GM21737 (cell line): ENCODE data around the gene SMOC2.
"Not testable (repeated sequence)": the region's sequence is repeated elsewhere in the genome, so short reads cannot be mapped to it uniquely, and the experiment has no call there.

ENCODE experiments used
- ATAC-seq: cut with Tn5 transposase; IDR thresholded peaks from one replicate; pipeline ENCODE4 v1.9.1; 2021; ENCODE audit warnings: mild to moderate bottlenecking, moderate library complexity; ENCODE audit not compliant: unreplicated experiment

Gene SMOC2

DNA sequence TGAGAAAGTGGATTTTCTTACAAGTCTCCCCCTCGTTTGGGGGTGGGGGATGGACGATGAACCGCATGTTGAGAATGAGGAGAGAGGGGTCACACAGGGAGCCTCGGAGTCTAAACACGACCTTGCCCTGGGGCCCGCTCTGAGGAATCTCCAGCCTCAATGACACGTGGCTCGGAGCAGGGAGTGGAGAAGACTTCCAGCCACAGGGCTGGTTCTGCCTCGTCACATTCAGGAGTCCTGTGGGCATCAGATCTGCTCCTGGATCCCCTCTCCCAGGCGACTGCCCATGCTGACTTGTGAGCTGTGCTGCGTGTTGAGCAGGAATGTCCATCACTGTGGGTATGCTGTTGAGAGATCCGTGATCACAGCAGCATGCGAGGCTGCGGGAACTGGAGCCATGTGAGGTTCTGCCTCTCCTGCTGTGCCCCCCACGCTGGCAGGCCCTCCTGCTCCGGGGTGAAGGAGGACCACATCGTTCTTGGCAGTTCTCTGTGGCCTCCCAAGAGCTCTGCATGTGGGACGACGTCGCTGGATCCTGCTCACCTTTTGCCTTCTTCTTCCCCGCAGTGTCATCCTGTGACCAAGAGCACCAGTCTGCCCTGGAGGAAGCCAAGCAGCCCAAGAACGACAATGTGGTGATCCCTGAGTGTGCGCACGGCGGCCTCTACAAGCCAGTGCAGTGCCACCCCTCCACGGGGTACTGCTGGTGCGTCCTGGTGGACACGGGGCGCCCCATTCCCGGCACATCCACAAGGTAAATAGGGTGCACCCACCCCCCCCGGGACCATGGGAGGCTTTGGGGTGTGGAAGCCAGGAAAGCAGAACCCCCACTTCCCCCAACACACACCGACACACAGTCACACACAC is 157.5 kb downstream of the SMOC2 start:
- ATAC-seq: no peak

DNA sequence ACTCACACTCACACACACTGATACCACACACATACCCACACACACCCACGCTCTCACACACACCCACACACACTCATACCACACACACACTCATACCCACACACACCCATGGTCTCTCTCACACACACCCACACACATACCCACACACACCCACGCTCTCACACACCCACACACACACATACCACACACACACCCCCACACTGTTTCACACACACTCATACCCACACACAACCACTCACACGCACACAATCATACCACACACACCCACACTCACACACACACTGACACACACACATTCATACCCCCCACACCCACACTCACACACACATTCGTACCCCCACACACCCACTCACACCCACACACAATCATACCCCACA is 158.1 kb downstream of the SMOC2 start:
- no peak for ATAC-seq

DNA sequence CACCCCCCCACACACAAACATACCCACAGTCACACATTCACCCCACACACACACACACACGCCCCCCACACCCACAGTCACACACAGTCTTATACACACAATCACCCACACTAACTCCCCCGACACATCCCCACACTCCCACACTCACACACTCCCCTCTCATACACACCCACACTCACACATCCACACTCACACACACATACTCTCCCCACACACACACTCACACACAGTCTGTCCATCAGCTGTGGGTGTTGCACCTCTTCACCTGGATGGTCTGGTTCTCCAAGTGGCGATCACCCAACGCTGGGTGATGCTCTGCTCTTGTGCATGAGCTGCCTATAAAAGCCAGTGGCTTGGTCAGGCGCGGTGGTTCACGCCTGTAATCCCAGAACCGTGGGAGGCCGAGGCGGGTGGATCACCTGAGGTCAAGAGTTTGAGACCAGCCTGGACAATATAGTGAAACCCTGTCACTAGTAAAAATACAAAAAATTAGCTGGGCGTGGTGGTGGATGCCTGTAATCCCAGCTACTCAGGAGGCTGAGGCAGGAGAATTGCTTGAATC is 158.9 kb downstream of the SMOC2 start:
- no peak for ATAC-seq

DNA sequence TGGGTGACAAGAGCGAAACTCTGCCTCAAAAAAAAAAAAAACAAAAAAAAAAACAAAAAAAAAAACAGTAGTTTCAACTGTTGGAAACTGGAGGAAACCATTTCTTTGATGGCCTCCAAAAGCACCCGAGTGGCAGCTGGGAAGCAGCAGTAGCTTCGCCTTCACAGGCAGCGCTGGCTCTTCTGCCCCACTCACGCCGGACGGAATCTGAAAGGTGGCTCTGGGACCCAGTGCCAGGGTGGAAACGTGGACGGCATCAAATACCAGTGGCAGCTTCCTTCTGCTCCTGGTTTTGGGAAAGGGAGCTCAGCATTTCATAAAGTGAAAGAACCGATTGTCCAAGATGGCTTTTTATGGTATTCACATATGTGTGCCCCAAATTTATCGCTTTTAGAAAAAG is 159.4 kb downstream of the SMOC2 start:
- no peak for ATAC-seq

DNA sequence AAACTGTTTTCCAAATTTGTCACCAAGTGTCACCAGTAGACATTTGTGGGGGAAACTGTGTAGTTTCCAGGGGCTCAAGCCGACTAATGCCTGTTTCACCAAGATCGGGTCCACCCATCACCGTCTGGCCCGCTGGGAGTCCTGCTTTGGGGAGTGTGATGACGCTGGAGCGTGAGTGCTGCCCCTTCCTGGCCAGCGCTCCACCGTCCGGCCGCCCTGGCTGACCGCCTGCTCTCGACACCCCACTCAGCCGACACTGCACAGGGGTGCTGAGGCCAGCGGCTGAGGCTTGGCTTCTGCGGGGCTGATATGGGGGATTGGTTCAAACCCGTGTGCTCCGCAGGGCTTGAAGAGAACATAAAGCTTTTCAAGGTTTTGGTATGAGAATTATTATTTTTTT is 160.1 kb downstream of the SMOC2 start:
- no peak for ATAC-seq

DNA sequence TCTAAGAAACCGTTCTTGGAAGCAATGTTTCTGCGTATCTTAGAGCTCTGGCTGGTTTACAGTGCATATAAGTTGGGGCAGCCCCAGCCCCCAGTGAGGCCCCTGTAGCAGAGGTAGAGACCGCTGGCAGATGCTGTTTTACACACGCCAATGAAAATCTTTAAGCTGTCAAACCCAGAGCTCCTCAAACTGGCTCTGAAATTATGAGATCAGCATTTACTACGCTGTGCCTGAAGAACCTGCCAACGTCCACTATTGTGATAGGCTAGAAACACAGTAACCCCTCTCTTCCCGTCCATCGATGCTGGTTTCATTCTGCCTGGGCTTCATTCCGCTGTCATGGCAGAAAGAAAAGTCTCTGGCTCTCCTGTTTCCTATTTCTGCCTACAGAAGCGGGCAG is 160.6 kb downstream of the SMOC2 start:
- ATAC-seq: no peak

DNA sequence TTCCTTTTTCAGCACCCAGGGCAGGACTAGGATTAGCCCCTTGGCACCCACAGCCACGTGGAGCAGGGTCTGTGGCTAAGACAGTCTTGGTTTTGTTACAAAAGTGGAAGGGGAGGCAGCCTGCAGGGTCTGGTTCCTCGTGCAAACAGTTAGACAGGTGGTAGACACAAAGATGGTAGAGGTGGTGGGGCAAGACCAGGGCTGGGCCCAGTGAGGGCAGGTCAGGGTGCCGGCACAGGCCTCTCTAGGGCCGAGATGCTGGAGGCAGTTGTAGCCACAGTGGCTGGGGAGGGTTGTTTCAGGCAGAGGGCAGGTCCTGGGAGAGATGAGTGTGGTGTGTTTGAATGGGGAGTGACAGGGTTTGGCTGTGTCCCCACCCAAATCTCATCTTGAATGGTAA is 161.6 kb downstream of the SMOC2 start:
- ATAC-seq: no peak

DNA sequence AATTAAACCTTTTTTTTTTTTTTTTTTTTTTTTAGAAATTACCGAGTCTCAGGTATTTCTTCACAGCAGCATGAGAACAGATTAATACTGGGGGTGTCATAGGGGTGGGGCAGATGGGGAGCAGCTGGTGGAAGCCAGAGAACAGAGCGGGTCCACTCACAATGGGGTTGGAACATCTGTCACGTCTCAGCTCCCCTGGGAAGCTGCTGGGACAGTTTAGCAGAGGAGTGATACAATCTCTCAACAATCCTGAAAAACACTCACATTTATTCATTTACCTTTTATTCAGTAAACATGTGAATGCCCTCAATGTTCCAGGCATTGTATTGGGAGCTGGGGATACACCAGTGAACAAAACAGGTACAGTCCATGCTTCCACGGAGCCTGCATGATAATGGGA is 162.2 kb downstream of the SMOC2 start:
- no peak for ATAC-seq

DNA sequence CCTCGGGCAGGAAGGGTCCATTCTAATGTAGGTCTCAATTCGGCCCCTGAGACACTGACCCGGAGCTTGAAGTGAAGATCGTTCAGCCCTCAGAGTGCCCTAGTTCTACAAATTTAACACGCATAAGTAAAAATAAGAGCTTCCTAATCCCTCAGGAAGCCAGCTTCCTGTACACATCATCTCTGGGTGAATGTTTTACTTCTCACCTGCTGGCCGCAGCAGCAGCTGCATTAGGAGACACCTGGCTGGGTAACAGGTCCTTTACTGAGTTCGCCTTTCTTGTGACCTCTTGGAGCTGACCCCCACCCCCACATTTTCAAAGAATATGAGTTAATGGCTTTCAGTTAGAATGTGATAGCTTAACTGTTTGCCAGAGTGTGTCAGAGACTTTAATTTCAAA is 165.0 kb downstream of the SMOC2 start:
- no peak for ATAC-seq

DNA sequence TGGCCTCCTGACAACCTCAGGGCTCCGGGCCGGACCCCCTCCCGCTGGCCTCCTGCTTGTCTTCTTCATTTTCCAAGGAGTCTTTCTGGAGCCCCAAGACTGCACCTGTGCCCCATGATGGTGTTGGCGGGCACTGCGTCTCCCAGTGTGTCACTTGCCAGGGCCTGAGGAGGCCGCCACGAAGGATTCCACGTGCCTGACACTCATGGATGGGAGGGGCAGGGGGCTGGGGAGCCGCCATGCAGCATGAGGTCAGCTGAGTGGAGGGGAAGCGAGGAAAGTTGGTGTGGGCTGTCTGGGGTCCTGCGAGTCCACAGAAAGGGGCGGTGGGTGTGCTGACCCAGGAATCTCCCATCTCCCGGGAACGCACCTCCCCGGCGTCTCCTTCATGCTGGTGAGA is 165.7 kb downstream of the SMOC2 start:
- no peak for ATAC-seq

DNA sequence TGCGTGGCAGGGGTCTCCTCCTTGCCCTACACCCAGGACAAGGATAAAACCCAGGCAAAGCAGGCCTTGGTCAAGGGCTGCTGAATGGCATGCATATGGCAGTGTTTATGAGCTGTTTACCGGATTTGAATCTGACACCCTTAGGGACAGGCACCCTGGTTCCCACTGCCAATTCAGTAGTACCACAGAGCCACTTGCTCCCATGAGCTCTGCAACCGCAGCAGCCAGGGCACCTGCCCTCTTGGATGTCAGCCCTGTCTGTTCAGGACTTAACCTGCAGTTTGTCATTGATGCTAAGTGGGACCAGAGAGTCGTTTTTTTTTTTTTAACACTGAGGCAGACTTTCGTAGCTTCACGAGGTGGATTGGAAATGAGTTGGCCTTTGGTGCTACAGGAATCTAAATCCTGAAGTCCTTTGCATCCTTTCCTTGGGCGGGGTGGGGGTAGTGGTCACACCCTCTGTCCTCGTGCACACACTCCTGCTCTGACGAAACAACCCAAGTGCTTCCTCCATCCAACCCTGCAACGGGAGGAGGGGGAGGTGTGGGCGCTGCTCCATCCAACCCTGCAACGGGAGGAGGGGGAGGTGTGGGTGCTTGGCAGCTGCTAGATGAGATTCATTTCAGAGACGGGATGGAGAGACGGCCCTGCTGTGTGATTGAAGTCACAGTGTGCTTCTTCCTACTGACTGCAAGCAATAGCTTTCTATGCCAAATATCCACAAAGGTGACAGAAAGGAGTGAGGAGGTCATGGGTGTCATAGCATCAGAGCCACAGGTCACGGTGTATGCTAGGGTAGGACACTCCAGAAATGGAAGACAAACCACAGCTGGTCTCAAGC is 166.5 kb downstream of the SMOC2 start:
- ATAC-seq: no peak

DNA sequence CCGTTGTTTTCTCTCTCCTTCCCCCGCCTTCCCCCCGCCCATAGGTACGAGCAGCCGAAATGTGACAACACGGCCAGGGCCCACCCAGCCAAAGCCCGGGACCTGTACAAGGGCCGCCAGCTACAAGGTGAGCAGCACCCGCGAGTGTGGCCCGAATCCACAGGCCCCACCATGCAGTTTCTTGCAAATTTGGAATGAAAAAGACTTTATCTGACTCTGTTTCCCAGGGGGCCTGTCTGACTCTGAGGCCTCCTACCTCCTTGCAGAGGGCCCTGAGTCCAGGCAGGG is 167.1 kb downstream of the SMOC2 start:
- ATAC-seq: no peak

DNA sequence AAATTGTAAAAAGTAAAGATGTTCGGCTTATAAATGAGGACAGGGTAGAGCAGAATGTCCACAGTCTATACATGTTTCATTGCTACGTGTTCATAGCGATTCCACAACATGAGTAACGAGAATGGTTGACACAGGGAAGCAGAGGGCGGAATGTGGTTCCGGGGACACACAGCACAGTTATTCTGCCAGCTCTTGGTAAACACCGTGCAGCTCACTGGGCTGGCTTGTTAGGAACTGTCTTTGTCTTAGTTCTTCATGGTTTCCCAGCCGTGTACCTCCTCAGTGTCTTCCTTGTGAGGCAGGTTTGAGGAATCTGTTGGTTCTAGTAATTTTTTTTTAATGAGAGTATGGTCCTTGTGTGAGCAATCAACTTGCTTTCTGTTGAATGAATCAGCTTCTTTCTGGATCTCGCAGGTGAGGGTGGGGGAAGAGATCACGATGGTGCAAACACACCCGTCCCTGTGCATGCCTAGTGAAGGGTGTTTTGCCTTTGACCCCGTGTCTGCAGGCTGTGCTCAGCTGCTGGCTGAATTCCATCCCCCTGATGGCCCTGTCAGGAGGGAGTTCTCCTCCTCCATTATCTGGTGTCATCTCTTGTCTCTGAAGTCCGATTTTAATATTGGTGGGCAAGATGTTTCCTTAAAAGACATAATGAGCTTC is 168.2 kb downstream of the SMOC2 start:
- ATAC-seq: no peak

DNA sequence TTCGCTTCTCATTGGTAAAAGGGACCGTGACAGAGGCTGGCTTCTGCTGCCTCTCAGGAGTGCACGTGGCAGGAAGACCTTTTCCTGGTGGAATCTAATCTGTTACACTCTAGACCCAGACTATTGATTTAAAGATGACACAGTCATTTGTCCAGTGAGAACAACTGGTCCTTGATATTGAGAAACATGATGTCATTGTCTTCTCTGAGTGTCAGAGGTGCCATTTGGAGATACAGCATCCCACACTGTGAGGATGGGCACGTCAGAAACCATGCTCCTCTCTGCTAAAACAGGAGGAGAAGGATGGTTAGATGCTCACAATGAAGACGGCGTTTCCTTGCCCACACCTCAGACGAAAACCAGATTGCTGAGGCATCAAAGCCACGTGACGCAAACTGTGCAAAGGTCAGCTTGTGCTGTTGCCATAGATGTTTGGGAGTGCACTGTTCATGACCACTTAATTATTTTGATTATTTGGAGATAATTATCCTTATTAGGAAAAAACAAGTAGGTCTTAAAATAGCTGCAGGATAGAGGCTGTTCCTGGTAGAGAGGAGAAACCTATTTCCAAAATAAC is 169.0 kb downstream of the SMOC2 start:
- no peak for ATAC-seq

DNA sequence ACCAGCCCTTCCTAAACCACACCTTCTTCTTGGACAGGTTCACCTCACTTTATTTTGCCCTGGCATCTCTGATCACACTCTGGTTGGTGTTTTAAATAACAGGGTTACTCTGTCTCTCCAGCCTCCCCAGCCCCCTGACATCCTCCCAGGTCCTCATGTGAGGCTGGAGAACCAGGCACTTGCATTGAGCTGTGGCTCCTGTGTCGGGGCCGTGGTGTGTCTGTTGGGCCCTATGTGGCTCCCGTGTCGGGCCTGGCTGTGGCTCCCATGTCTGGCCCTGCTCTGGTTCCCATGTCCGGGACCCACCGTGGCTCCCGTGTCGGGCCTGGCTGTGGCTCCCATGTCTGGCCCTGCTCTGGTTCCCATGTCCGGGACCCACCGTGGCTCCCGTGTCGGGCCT is 170.0 kb downstream of the SMOC2 start:
- ATAC-seq: not testable (repeated sequence)

DNA sequence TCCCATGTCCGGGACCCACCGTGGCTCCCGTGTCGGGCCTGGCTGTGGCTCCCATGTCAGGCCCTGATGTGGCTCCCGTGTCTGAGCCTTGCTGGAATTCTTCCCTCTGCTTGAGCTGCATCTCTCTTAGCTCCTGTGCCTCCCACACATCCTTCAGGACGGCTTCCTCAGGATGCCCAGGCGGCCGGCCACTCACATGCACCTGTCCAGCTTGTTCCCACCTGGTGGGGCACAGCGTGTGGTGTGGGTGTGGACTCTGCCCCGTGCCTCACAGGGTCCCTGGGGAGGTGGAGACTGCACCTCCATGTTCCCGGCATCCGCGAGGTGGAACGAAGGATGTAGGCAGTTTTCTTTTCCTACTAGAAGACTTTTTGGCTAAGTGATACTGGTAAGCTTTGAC is 170.7 kb downstream of the SMOC2 start:
- no peak for ATAC-seq

DNA sequence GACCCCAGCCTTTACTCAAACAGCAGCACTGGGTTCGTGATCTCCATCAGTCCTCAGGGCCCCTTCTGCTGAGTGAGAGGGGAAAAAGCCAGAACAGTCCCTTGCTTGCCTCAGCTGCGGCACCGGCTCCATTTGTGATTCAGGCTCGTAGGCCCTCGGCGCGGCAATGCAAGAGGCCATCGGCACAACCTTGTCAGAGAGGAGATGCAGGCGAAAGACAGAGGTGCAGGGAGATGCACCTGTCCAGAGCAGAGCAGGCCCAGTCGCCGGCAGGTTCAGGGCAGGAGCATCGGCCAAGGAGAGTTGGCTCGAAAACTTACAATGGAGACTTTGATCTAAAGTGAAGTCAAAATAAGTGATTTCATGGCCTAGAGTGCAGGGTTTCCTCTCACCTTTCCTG is 171.6 kb downstream of the SMOC2 start:
- ATAC-seq: no peak

DNA sequence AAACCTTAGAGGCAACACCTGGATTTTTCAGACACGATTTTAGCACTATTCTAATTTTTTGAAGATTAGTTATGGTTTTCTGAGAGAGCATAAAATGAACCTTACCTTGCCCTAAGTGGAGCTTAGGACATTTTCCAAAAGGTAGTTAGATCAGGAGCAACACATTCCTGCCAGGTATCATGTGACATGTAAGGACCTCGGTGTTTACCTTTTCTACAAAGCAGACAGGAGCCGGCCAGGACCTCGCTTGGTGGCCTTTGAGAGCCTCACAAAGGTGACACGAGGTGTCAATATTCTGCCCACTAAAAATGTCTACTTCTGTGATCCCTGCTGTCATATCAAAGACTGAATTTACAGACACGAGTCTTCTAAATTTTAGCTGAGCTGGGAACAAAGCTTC is 174.9 kb downstream of the SMOC2 start:
- ATAC-seq: no peak

DNA sequence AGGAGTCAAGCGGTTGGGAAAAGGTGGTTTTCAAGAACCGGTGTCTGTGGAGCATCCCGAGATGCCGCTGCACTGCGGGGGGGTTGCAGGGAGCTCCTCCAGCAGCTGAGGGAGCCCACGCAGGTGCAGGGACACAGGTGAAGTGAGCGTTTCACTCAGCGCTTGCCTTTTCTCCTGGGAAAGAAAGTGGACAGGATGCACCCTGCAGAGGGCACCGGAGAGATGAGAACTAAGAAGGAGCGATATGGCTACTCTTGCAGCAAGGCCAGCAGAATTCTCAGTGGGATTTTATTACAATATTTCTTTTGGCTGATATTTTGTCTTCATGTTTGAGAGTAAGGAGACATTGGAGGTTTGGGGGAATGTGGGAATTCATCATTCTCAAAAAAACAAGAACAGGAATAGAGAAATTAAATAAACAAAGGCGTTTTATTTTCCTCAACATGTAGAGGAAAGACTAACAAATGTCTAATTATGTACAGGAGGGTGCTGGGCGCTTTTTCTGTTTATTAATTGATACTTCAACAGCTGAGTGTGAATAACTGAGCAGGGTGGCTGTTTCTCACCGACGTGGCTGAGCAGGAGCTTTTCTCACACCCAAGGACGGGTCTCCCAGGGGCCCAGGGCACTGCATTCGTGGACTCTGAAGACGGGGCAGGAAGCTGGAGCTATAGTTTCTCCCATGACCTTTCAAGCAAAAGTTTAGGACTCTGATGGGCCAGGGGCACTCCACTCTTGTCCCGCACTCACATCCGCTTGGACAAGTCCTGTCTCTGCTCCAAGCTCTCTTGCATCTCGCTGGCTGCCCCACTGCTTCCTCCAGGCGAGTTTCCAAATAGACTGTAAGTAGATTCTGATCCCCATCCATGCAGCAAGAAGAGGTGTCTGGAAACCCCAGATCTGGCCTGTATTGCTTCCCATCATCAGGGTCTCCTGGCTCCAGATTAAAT is 176.1 kb downstream of the SMOC2 start:
- ATAC-seq: no peak
